Right renal cortex interstitium (tissue), 3 donors: ENCODE measurements around the gene PRPF19. TPM values are rescaled to one million over a fixed set of nuclear protein-coding genes. Genes with fewer than 3 reads are reported as not detected.

Experiments used
- DNase-seq, 3 donors: peaks; one replicate each; pipeline ENCODE4 v3.0.0-alpha.2; 2013; ENCODE audit warnings: low read depth in 3 of 3, low spot score in 2 of 3
- polyA plus RNA-seq, 3 donors: library from polyadenylated mRNA; unstranded; fragments of 120-200 nt; gene quantifications; one replicate each; pipeline ENCODE4 v1.2.1, GENCODE V29; 2013; ENCODE audit not compliant: insufficient read length in 3 of 3

The PRPF19 gene
- polyA plus RNA-seq, 3 donors: 132 to 140 (median 138) TPM

- DNase-seq: no peak
Measured at GRCh38 chr11:60938500-60938899, 32.1 kb upstream of the PRPF19 start.

GRCh38 chr11:60937811-60938210 lies 31.4 kb upstream of the PRPF19 start:
- no peak for DNase-seq

GRCh38 chr11:60937144-60937527 lies 30.8 kb upstream of the PRPF19 start:
- DNase-seq: no peak

GRCh38 chr11:60936467-60937143 lies 30.2 kb upstream of the PRPF19 start:
- no peak for DNase-seq

- no peak for DNase-seq
Measured at GRCh38 chr11:60935676-60936442, 29.5 kb upstream of the PRPF19 start.

- DNase-seq: no peak
Measured at GRCh38 chr11:60934790-60935605, 28.6 kb upstream of the PRPF19 start.

GRCh38 chr11:60934124-60934789 lies 27.9 kb upstream of the PRPF19 start:
- DNase-seq: no peak

GRCh38 chr11:60933416-60934123 lies 27.2 kb upstream of the PRPF19 start:
- no peak for DNase-seq

- DNase-seq: no peak
Measured at GRCh38 chr11:60932605-60933356, 26.4 kb upstream of the PRPF19 start.

- DNase-seq: no peak
Measured at GRCh38 chr11:60931917-60932316, 25.5 kb upstream of the PRPF19 start.

- DNase-seq: no peak
Measured at GRCh38 chr11:60930394-60930793, 24.0 kb upstream of the PRPF19 start.

GRCh38 chr11:60929764-60930163 lies 23.4 kb upstream of the PRPF19 start:
- no peak for DNase-seq

GRCh38 chr11:60928563-60929001 lies 22.2 kb upstream of the PRPF19 start:
- DNase-seq: no peak

GRCh38 chr11:60927600-60927999 lies 21.2 kb upstream of the PRPF19 start:
- no peak for DNase-seq

GRCh38 chr11:60927061-60927592 lies 20.7 kb upstream of the PRPF19 start:
- no peak for DNase-seq

- no peak for DNase-seq
Measured at GRCh38 chr11:60926500-60926899, 20.1 kb upstream of the PRPF19 start.

GRCh38 chr11:60925868-60926267 lies 19.5 kb upstream of the PRPF19 start:
- no peak for DNase-seq

GRCh38 chr11:60924906-60925853 lies 18.8 kb upstream of the PRPF19 start:
- no peak for DNase-seq
